Measurements from ENCODE around the gene DACH2. TPM values are rescaled to one million over a fixed set of nuclear protein-coding genes. Genes with fewer than 3 reads are reported as not detected.
A peak's percentile ranks its signal among the peaks of the same experiment; 100 is the strongest.
"Not testable (repeated sequence)": the region's sequence is repeated elsewhere in the genome, so short reads cannot be mapped to it uniquely, and the experiment has no call there.

DACH2 gene
- total and polyA plus RNA-seq, 8 donors = 0.17 to 5.4 (median 5.2) TPM; not detected in 1

GRCh38 chrX:86149119-86149518 lies 868 bp downstream of the DACH2 start:
- DNase-seq (no peak), ATAC-seq (no peak)
- no peaks in the 10 kb centered on the region for H3K4me1 ChIP-seq
- no peaks in the 10 kb centered on the region for H3K9me3 ChIP-seq
- H3K36me3 ChIP-seq = no peaks in the 10 kb centered on the region
- H3K27ac ChIP-seq = no peak overlapping the region
- no peak for TF ChIP-seq CTCF (IDR thresholded peaks at IDR 0.05)
- intact Hi-C loops (cut with DNase I) = no loop called here
- H3K27me3 ChIP-seq = peaks cover 24 to 53% of the 10 kb centered on the region in 2 donors
- no peak overlapping the region for H3K4me3 ChIP-seq

- no peak for DNase-seq
- H3K9me3 ChIP-seq = no peaks in the 10 kb centered on the region
- H3K4me1 ChIP-seq = no peaks in the 10 kb centered on the region
- intact Hi-C loops (cut with DNase I) = no loop called here
- no peak overlapping the region for H3K27ac ChIP-seq
- H3K27me3 ChIP-seq = peaks cover 26 to 28% of the 10 kb centered on the region in 2 donors
- no peak for TF ChIP-seq CTCF (IDR thresholded peaks at IDR 0.05)
- no peaks in the 10 kb centered on the region for H3K36me3 ChIP-seq
- no peak overlapping the region for H3K4me3 ChIP-seq
- ATAC-seq = no peak
Measured at GRCh38 chrX:86154553-86154952, 6.3 kb downstream of the DACH2 start.

- Histone ChIP-seq H3K4me1 (no peaks in the 10 kb centered on the region), H3K27me3 (no peaks in the 10 kb centered on the region), H3K27ac (no peak overlapping the region), H3K36me3 (no peaks in the 10 kb centered on the region), H3K4me3 (no peak overlapping the region), H3K9me3 (no peaks in the 10 kb centered on the region)
- intact Hi-C loops (cut with DNase I) = no loop called here
- peak; percentile 71 for ATAC-seq
- DNase-seq = no peak
- no peak for TF ChIP-seq CTCF (IDR thresholded peaks at IDR 0.05)
Measured at GRCh38 chrX:86171366-86171765, 23.1 kb downstream of the DACH2 start.

GRCh38 chrX:86178906-86179305 lies 30.7 kb downstream of the DACH2 start:
- H3K4me1 ChIP-seq = no peaks in the 10 kb centered on the region
- ATAC-seq (no peak), DNase-seq (no peak)
- H3K27me3 ChIP-seq = no peaks in the 10 kb centered on the region
- no peak overlapping the region for H3K27ac ChIP-seq
- no peak for TF ChIP-seq CTCF (IDR thresholded peaks at IDR 0.05)
- no peak overlapping the region for H3K4me3 ChIP-seq
- no peaks in the 10 kb centered on the region for H3K9me3 ChIP-seq
- H3K36me3 ChIP-seq = no peaks in the 10 kb centered on the region
- intact Hi-C loops (cut with DNase I) = no loop called here

GRCh38 chrX:86181325-86181724 lies 33.1 kb downstream of the DACH2 start:
- H3K27ac ChIP-seq; H3K27me3 ChIP-seq; H3K4me1 ChIP-seq; H3K36me3 ChIP-seq; H3K4me3 ChIP-seq; H3K9me3 ChIP-seq; DNase-seq; intact Hi-C loops (cut with DNase I); ATAC-seq: not testable (repeated sequence)

- Histone ChIP-seq H3K4me1 (no peaks in the 10 kb centered on the region), H3K4me3 (no peak overlapping the region), H3K9me3 (no peaks in the 10 kb centered on the region), H3K27ac (no peak overlapping the region), H3K27me3 (no peaks in the 10 kb centered on the region), H3K36me3 (no peaks in the 10 kb centered on the region)
- DNase-seq = no peak
- TF ChIP-seq CTCF (IDR thresholded peaks at IDR 0.05) = no peak
- ATAC-seq = no peak
- intact Hi-C loops (cut with DNase I) = no loop called here
Measured at GRCh38 chrX:86192827-86193226, 44.6 kb downstream of the DACH2 start.

Data from left lung (tissue), 10 donors.